Renal cortical epithelial cell (primary cell): ENCODE data around the gene GCM1. TPM values are rescaled to one million over a fixed set of nuclear protein-coding genes. Genes with fewer than 3 reads are reported as not detected.
"Not testable (repeated sequence)": the region's sequence is repeated elsewhere in the genome, so short reads cannot be mapped to it uniquely, and the experiment has no call there.

ENCODE experiments used
- DNase-seq: peaks from one replicate; pipeline ENCODE4 v3.0.0-alpha.2; 2011; ENCODE audit warnings: low read depth
- total RNA-seq: library from RNA; depleted of rRNA; stranded (reverse); fragments of >200 nt; gene quantifications from 2 replicates; pipeline ENCODE4 v1.2.3, GENCODE V29; 2014

Gene GCM1, protein sequence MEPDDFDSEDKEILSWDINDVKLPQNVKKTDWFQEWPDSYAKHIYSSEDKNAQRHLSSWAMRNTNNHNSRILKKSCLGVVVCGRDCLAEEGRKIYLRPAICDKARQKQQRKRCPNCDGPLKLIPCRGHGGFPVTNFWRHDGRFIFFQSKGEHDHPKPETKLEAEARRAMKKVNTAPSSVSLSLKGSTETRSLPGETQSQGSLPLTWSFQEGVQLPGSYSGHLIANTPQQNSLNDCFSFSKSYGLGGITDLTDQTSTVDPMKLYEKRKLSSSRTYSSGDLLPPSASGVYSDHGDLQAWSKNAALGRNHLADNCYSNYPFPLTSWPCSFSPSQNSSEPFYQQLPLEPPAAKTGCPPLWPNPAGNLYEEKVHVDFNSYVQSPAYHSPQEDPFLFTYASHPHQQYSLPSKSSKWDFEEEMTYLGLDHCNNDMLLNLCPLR
- total RNA-seq: not detected in 2 replicates

DNA sequence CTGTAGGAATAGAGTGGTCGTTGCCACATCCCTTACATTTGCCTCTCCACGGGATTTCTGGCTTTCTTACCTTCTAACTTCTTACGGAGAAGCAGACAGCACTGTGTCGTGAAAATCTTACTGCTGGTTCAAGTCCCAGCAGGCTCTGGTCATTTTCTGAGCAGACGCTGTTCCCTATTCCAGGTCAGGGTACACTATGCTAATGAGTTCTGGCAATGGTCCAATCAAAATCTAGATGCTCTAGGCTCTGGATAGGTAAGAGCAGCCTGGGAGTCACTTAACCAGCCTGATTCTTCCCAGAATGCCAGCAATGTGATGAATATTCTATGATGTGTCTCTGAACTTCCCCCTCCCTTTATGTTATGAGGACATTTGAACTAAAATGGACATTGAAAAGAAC lies at the start of gene GCM1:
Gene GCM1, minus strand, starts transcription at position 158 of the 400 bp plus-strand sequence. CDS start 3,209 bp downstream, outside the sequence.
- DNase-seq: no peak

GRCh38 chr6:53197553-53197952 lies 48.9 kb upstream of the GCM1 start:
- DNase-seq: no peak

- DNase-seq: no peak
Measured at GRCh38 chr6:53195048-53195447, 46.4 kb upstream of the GCM1 start.

GRCh38 chr6:53192682-53193188 lies 44.1 kb upstream of the GCM1 start:
- no peak for DNase-seq

- peak; percentile 46 for DNase-seq
Measured at GRCh38 chr6:53189554-53189953, 40.9 kb upstream of the GCM1 start.

- DNase-seq: no peak
Measured at GRCh38 chr6:53188833-53189232, 40.2 kb upstream of the GCM1 start.

- DNase-seq: no peak
Measured at GRCh38 chr6:53180678-53181077, 32.0 kb upstream of the GCM1 start.

DNA sequence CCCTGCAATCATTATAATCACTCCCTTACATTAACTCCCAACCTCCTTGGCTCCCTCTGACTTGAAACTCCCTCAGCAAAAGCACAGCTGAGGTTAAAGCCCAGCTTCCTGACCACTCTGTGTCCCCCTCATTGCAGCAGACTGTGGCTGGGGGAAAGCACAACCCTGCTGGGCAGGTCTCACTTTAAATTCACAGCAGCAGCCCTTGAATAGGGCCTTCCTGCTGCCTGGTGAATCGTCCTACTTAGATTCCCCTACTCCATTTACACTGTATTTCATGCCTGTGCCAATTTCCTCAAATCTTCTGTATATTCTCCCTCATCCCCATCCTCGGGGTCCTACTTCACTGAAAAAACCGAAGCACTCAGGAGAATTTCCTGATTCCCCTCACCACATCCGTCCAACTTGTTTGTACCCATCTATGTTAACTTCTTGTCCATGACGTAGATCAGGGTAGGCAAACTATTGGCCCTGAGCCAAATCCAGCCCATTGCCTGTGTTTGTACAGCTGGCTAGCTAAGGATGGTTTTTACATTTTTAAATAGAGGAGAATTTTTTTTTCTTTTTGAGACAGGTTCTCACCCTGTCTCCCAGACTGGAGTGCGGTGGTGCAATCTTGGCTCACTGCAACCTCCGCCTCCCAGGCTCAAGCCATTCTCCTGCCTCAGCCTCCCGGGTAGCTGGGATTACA lies 31.5 kb upstream of the GCM1 start:
- no peak for DNase-seq

- DNase-seq: peak; percentile 41
Measured at GRCh38 chr6:53178837-53179432, 30.3 kb upstream of the GCM1 start.

DNA sequence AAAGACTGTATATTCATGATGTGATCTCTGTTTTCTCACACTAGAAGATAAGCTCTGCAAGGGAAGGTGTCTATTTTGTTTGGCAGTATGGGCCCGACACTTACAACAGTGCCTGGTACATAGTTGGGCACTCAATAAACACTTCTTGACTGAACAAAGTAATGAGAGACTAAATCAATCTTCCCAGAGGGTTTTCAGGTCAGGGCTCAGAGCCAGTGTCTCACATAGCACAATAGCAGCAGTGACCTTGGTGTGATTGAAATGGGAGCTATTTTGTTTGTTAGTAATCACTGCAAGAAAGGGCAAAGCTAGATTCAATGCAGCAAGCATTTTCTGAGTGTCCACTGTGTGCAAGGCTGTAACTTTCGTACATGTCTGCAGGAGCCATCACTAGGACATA lies 26.4 kb upstream of the GCM1 start:
- DNase-seq: no peak

DNA sequence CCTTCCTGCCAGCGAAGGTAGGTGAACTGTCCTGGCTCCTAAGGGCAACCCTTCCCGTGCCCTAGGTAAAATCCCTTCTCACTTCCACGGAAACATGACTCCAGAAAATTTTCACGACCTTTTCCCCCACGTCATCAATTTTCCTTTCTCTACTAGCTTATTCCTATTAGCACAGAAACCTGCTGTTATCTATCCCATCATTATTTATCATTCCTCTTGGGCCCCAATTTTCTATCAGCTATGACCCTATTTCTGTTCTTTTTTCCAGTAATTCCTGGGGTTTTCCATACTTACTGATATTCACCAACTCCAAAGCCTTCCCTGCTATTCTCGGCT lies 23.8 kb upstream of the GCM1 start:
- no peak for DNase-seq

DNA sequence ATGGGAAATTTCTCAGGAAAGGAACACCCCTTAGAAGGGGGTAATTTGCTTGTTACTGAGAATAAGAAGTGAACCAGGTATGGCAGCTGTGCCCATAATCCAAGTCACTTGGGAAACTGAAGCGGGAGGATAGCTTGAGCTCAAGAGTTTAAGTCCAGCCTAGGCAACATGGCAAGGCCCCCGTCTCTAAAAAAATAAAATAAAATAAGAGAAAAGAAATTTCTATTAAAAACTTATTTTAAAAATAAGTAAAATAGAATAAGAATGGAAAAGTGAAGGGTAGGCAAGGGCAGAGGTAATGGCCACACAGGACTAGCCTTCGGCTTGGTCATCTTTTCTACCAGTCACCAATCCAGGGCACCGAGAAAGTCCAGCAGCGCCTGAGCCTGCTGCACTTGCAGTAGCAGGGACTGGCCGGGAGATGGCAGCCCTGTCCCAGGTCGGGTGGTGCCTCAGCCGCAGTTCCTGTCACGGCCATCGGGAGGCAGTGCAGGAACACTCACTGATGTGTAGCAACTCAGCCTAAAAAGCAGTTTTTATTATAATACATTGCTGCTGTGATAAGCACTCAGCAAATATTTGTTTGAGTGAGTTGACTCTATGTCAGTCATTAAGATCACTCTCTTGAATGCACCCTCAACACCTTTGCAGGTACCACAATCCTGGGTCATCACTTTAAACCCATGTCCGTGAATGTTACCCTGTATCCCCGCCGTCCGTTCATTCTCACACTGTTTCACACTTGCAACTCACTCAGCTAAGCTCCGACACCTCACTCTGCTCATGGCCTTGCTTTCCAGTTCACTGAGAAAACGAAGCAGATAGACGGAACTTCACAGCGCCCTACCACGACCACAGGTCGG lies 23.2 kb upstream of the GCM1 start:
- peak; percentile 46 for DNase-seq

GRCh38 chr6:53168516-53169267 lies 20.1 kb upstream of the GCM1 start:
- DNase-seq: peak; percentile 60

DNA sequence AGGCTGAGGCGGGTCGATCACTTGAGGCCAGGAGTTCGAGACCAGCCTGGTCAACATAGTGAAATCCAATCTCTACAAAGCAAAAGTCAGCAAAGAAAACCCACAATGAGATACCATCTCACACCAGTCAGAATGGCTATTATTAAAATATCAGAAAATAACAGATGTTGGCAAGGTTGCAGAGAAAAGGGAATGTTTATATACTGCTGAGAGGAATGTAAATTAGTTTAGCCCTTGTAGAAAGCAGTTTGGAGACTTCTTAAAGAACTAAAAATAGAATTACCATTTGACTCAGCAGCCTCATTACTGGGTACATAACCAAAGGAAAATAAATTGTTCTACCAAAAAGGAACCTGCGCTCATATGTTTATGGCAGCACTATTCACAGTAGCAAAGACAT lies 16.7 kb upstream of the GCM1 start:
- no peak for DNase-seq

GRCh38 chr6:53162606-53163005 lies 14.0 kb upstream of the GCM1 start:
- no peak for DNase-seq

DNA sequence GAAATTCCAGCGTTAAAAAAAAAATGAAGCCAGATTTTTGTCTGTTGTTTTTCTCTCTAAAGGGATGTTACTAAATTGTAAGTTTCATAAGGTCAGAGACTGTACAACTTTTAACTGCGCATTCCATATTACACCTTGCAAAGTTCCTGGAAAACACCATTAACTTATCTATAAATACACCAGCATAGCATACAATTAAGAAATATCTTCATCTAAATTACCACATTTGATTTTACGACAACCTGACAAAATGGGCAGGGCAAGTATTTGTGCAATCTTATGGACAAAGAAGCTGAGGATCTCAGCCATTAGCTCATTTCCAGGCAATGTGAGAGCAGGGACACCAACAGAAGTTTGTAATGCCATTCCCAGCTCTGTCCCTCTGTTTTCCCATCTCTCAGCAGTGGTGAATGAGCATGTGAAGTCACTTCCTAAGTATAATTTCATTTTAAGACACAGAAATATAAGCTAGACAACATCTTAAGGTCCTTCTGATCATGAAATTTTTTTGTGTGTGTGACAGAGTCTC lies 12.9 kb upstream of the GCM1 start:
- no peak for DNase-seq

- peak; percentile 51 for DNase-seq
Measured at GRCh38 chr6:53159558-53159957, 10.9 kb upstream of the GCM1 start.

- not testable (repeated sequence) for DNase-seq
Measured at GRCh38 chr6:53158076-53158475, 9.4 kb upstream of the GCM1 start.

DNA sequence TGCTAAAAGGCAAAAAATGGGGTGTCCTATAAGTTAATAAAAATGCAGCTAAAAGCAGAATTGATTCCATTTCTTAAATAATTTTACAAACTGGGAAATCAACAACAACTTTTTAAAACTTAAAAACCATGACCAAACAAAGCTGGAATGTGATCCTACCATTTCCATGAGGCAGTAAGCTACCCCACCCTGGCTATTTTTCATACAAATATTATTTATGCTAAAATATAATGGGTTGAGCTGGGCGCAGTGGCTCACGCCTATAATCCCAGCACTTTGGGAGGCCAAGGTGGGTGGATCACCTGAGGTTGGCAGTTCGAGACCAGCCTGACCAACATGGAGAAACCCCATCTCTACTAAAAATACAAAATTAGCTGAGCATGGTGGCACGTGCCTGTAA lies 6.6 kb upstream of the GCM1 start:
- DNase-seq: not testable (repeated sequence)

DNA sequence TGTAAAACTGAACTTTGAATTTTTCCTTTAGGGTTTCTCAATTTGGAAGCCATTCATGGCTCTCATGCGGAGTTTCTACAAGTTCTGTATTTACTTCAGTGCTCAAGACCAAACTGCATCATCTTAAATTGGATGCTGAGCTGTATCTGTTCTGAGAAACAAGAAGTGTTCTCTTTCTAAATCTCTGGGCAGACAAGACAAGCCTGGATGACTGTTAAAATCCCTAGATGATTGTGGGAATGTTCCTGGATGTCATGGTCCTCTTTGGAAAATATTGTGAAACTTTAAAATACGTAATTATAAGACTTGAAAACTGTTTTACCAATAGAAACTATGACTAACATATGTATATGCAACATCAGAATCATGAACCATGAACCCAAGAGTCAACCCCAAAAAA lies 6.2 kb upstream of the GCM1 start:
- DNase-seq: no peak

- no peak for DNase-seq
Measured at GRCh38 chr6:53154071-53154470, 5.4 kb upstream of the GCM1 start.
